ENCODE data around the gene ANKRD1. TPM values are rescaled to one million over a fixed set of nuclear protein-coding genes. Genes with fewer than 3 reads are reported as not detected.

ANKRD1 gene
- total RNA-seq, result not detected in 2 replicates

DNA sequence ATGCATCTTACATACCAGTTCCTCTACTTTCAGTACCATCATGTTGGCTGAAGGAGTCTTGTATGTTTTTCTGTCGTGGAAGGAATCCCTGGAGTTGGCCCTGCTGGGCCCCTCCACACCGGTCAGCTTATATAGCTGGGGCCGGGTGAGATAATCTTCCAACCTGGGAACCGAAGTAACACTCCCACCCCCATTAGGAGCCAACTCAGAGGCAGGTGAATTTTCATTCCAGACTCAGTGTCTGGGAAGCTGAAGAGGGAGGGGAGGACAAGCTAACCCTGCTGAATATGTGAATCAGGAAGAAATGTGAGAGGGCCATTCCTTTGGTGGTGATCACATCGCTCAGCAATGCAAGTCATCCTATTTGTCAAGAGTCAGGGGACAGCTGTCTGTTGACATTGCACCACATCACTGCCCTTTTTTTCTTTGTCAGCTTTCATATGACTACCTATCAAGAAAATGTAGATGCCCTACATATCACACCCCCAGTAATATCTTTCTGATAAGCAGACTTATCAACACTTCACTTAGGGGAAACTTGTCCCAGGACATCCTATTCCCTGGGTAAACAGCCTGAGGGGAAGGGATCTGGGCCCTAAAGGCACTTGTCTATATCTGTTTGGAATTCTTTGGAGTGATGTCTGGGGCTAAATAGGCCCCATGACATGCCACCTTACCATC is at the start of gene ANKRD1:
Gene ANKRD1, minus strand, starts transcription at position 102 of the 681 bp plus-strand sequence. Its CDS starts 60 bp downstream, at position 42.

GRCh38 chr10:90871766-90872647 is 48.9 kb downstream of the ANKRD1 start, which contains the start of gene RPP30:
RPP30 (plus strand) TSS chr10:90871974; CDS start chr10:90871987, 13 bp downstream.

Other genes starting within 250 kb of the ANKRD1 start
- 11.9 and 22.6 TPM in 2 replicates for gene HTR7, start 63.0 kb downstream of the ANKRD1 start, total RNA-seq
- gene RPP30, start 49.1 kb downstream of the ANKRD1 start, total RNA-seq, result 32.2 and 44.7 TPM in 2 replicates